ENCODE data around the gene ADGRE2.

- TF ChIP-seq CTCF (conservative IDR thresholded peaks at IDR 0.05 in 1 of 2, IDR thresholded peaks at IDR 0.05 in 1 of 2; ENCODE audit: extremely low read depth in 1 of 2, insufficient read depth in 1 of 2, low read depth in 1 of 2, low read length in 2 of 2) = no peak
- TF ChIP-seq EZH2 (IDR thresholded peaks at IDR 0.05; ENCODE audit: borderline replicate concordance, low read length) = no peak
These were observed 59.2 kb downstream of the ADGRE2 start for GRCh38 chr19:14719162-14719561.
